HG03469 (cell line): ENCODE results near the gene PRSS35.
"Not testable (repeated sequence)": the region's sequence is repeated elsewhere in the genome, so short reads cannot be mapped to it uniquely, and the experiment has no call there.

ENCODE experiments used
- ATAC-seq: cut with Tn5 transposase; IDR thresholded peaks from one replicate; pipeline ENCODE4 v1.9.1; 2021; ENCODE audit warnings: mild to moderate bottlenecking, moderate library complexity, moderate number of reproducible peaks; ENCODE audit not compliant: unreplicated experiment

PRSS35 gene, protein sequence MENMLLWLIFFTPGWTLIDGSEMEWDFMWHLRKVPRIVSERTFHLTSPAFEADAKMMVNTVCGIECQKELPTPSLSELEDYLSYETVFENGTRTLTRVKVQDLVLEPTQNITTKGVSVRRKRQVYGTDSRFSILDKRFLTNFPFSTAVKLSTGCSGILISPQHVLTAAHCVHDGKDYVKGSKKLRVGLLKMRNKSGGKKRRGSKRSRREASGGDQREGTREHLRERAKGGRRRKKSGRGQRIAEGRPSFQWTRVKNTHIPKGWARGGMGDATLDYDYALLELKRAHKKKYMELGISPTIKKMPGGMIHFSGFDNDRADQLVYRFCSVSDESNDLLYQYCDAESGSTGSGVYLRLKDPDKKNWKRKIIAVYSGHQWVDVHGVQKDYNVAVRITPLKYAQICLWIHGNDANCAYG

DNA sequence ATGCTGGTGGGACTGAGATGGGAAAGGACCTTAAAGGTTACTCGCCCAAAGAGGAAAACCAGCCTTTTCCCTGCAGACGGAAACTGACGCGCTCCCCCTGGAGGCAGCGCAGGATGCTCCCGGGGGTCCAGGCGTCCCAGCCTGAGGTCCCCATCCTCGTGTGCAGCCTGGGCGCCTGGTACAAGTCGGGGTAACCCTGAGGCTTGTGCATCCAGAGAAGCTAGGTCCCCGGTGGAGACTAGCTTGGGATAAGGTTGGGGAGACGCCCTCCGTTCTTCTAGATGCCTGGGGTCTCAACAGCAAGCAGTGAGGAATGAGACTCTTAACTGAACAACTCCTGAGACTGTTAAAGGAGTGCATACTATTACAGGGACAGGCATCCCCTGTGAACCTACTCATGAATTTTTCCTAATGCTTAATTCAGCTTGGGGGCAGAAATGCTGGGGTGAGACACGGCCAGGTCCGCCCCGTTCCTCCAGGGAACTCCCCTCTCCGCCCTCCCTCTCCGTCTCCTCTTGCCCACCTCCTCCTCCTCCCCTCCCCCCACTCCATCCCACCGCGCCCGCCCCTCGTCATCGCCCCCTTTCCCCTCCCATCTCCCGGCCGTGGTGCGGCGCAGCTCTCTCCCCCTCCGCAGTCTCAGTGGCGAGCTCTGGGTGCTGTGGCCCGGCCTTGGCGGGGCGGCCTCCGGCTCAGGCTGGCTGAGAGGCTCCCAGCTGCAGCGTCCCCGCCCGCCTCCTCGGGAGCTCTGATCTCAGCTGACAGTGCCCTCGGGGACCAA, at the start of gene PRSS35:
PRSS35 (plus strand) TSS at position 634 of the 781 bp plus-strand sequence. CDS start 10,908 bp downstream, outside the sequence.
- no peak for ATAC-seq

DNA sequence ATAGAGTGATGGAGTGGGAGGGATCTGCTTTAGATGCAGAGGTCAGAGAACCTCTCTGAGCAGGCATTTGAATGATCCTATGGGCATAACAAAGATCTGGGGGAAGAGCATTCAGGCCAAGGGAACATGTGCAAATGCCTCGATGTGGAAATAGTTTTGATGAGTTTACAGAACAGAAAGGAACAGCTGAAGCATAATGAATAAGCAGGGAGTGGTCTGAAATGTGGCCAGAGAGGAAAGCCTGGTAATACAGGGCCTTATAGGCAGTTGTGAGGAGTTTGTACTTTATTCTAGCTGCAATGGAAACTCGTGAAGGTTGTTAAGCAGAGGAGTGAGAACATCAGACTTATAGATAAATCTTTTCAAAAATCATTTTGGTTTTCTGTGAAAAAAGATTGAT, 48.4 kb upstream of the PRSS35 start:
- ATAC-seq, result no peak

DNA sequence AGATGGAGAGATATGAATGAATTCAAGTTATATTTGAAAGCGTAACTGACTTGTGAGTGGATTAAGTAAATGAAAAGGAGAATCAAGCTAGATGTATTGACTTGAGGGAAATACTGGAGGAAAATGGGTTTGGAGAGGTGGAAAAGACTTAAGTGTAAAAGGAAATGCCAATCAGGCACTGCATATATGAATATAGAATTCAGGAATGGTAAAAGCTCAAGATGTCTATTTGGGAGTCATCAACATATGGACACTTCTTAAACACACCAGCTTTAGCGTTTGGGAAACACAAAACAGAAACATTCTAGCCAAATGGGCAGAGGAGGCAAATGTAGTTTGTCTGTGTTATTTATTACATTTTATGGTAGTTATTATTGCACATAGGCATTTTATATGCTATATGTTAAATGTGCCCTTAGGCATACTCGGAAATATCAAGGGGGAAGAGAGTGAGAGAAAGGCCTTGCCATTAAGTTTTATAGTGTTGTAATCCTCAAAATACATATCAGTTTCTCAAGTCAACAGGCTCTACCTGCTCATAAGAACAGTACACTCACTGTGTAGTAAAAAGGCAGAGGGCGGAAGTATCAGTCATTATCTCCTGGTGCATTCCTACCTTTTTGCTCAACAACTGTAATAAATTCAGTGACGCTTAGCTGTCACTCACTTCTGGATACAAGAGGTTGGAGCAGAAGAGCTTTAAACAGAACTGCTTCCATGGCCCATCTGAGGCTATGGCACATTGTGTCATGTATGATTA, 47.8 kb upstream of the PRSS35 start:
- ATAC-seq, result no peak

DNA sequence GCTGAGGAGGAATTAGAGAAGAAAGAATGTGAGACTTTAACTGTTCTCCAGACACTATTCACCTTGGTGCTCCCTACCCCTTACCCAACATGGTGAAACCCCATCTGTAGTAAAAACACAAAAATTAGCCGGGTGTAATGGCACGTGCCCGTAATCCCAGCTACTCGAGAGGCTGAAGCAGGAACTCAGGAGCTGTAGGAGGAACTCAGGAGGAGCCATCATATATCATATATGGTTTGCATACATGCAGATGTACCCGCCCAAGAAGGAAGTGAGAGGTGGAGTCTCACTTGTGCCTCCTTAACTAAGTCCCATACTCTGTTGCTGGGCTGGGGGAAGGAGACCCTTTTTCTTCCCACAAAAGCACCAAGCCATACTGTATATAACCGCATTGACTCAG, 46.0 kb upstream of the PRSS35 start:
- ATAC-seq, result no peak

DNA sequence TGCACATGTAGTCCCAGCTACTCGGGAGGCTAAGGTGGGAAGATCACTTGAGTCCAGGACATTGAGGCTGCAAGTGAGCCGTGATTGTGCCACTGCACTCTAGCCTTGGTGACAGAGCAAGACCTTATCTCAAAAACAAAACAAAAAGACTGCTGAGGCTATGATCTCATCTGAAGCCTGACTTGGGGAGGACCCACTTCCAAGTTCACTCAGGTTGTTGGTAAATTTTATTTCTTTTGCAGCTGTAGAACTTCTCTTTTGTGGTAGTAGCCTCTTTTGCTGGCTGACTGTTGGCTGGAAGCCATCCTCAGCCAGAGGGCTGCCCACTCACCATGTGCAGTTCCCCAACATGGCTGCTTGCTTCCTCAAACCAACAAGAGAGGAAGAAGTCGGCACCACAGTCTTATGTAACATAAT, 44.7 kb upstream of the PRSS35 start:
- ATAC-seq, result no peak

DNA sequence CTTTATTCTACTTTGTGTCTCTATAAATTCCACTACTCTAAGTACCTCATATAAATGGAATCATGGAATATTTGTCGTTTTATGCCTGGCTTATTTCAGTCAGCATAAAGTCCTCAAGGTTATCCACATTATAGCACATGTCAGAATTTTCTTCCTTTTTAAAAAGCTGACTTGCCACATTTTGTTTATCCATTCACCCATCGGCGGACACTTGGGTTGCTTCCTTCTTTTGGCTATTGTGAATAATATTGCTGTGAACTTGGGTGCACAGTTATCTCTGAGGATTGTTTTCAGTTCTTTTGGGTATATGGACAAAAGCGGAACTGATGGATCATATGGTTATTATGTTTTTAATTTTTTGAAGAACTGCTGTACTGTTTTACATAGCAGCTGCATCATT, 42.3 kb upstream of the PRSS35 start:
- ATAC-seq, result no peak

DNA sequence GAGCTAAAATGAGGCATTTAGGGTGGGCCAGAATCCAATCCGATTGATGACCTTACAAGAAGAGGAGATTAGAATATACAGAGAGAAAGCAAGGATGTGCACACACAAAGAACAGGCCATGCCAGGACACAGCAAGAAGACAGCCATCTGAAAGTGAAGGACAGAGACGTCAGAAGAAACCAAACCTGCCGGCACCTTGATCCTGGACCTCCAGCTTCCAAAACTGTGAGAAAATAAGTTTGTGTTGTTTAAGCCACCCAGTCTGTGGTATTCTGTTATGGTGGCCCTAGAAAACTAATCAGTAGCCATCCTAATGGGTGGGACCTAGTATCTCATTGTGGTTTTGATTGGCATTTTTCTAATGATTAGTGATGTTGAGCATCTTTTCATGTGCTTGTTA, 41.7 kb upstream of the PRSS35 start:
- no peak for ATAC-seq

DNA sequence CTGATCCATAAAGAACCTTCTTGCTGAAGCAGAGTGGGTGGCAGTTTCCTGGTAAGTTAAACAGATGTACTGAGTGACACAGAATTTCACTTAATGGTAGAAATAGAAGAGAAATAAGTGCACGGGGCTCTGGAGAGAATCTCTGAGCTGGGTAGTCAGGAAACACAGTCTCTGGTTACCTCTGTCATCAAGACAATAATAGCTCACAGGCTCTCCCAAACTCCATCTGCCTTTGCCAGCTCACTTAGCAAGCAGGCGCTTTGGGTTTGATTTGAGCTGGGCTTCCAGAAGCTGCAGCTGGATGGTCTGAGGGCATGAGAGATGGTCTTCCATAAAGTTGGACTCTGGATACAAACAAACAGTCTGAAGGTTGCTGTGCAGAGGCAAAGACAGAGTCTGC, 39.6 kb upstream of the PRSS35 start:
- no peak for ATAC-seq

DNA sequence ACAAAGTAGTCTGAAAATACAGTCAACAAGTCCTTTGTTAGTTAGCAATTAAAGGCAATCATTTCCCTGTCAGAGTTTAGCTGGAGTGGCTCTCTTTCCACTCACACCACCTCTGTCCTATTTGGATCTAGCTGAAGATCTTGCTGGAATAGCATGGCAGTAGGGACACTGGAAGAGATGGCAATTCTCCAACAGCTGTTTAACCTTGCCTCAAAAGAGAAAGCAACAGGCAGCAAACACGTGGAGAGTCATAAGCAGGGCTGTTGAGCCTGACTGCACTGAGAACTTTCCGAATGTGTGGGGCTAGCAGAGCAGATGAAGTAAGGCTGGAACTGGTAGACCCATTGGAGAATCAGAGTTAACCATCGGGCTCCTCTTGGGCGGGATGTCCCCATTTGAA, 38.0 kb upstream of the PRSS35 start:
- ATAC-seq, result no peak

DNA sequence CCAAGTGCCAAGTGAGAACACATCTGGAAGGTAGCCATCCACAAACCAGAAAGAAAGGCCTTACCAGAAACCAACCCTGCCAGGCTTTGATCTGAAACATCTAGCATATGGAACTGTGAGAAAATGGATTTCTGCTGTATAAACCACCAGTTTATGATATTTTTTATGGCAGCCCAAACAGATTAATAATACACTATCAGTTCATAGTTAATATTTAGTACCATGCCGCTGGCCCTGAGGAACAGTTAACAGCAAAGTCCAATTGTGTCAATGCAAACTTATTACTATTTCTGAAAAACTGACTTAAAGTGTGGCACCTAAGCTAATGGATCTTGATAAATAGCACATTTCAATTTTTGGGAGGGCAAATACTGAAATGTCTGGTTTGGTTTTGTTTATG, 35.4 kb upstream of the PRSS35 start:
- ATAC-seq, result no peak

DNA sequence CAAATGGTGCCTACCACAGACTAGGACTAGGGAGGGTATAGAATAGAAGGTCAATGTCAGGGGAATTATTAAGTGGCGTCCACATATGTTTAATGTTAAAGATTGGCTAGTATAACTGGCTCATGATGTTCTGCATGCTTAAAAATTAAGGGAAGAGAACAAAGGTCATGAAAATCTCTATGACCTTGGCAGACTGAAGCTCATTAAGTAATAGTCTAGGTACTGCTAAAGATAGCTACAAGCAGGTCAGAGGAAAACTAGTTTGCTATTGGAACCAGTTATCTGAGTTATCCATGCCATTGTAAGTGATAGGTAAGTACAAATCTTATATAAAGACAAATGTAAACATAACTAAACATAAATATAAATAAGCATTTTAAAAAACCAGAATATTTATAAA, 32.9 kb upstream of the PRSS35 start:
- no peak for ATAC-seq

DNA sequence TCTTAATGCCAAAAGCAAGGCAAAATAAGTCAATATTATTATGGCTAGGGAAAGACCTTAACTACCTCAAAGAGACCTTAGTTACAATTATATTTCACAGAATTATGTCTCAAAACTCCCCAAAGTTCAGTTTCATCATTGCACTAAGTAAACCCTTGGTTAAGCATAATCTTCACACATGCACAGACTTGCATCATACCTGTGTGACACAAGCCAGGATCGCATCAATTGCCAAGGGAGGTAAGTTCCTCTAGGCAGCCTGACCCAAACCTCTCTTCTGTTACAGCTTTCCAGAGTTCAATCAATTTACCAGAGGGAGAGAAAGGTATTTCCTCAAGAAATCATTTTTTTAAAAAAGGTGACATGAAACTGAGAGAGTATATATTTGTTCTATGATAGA, 31.9 kb upstream of the PRSS35 start:
- no peak for ATAC-seq

DNA sequence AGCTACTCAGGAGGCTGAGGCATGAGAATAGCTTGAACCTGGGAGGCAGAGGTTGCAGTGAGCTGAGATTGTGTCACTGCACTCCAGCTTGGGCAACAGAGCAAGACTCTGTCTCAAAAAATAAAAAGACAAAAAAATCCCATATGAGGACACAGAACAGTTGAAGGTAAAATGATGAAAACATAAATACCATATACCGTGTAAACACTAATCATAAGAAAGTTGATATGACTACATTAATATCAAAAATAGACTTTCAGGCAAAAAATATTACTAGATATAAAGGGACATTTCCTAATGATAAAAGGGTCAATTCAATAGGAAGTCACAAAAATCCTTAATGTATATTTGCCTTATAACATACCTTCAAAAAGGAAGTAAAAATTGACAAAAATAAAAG, 30.4 kb upstream of the PRSS35 start:
- ATAC-seq, result not testable (repeated sequence)

DNA sequence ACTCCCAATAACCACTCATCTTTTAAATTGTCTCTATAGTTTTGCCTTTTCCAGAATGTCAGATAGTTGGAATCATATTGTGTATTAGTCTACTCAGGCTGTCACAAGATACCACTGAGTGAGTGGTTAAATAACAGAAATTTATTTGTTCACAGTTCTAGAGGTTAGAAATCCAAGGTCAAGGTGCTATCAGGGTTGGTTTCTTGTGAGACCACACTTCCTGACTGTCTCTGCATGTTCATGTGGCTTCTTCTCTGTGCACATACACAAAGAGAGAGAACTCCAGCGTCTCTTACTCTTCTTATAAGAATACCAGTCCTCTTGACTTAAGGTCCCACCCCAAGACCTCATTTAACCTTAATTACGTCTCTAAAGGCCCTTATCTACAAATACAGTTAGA, 23.9 kb upstream of the PRSS35 start:
- no peak for ATAC-seq

DNA sequence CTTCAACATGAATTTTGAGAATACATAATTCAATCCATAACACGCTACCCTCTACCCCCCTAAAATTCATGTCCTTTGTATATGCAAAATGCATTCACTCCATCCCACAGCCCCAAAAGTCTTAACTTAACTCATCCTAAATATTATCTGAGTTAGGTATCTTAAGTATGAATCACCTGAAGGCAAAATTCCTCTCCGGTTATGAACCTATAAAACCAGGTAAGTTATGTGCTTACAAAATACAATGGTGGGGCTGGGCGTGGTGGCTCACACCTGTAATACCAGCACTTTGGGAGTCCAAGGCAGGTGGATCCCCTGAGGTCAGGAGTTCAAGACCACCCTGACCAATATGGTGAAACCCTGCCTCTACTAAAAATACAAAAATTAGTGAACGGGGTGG, 23.5 kb upstream of the PRSS35 start:
- ATAC-seq, result no peak

DNA sequence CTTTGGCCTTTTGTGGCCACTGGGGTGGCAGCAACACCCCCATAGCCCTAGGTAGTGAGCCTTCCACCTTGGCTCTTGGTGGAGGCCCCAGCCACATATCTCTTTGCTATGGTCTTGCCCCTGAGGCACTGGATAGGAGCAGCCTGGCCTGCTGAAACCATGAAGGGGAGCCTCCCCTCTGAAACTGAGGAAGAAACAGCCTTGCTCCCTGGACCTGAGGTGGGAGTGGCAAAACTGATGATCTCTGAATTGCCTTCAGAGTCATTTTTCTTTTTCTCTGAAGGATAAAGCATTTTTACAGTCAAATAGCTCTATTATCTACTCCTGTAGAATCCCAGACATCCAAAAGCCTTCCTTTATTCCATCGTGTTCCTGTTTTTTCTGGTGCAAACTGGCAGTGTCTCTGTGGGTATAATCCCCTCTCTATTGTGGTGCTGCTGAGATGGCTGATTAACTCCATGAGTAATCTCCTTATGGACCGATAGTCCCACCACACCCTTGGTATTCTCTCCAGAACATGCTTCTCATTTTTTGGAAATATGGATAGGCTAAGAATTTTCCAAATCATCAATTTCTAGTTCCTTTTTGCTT, 22.0 kb upstream of the PRSS35 start:
- no peak for ATAC-seq

DNA sequence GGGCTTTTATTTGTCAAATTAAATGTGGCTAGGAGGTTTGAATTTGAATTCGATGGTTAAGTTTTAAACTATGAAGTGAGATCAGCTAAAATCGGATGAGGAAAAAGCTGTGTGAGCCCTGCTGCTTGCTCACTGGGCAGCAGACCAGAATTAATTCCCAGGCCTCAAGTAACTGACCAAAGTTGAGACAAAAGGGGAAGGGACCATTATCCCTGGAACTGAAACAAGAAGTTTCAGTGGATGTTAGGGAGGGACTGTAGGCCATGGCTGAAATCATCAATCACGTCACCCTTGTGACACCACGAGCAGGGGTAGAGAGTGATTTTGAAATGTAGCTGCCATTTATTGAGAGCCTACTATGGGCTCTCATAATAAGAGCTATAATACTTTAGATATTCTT, 7.0 kb upstream of the PRSS35 start:
- ATAC-seq, result no peak

DNA sequence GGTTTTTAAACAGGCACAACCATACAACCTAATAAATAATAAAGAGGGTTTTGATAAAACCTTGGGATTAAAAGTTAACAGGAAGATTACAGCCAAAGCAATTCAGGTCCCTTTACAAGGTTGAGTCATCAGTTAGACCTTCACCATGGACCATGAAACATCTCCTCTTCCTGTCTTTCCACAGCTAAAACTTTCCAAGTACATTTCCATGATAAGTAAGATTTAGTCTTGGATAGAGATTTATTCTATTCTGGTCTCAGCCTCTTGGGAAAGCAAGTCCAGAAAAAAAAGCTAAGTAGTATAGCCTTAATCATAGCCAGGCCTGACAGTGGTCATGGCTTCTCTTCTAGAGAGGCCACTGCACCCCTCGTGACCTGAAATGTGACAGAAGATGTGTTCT, 2.9 kb upstream of the PRSS35 start:
- ATAC-seq, result no peak

DNA sequence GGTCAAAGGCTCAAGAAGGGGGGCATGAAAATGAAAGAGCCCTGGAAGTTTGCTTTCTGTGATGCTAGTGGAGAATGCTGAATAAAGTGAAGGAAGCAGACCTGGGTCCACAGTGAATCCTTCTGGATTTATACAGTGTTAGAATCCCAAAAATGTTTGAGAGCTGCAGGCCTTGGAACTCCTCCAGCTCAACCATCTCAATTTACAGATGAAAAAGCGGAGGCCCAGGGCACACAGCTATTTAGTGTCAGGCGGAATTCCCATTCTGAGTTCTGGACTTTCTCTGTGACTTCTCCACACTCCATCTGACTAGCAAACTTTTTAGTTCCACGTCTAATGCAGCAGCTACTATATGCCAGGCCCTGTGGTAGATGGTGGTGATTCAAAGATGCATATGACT, 1.5 kb upstream of the PRSS35 start:
- no peak for ATAC-seq

DNA sequence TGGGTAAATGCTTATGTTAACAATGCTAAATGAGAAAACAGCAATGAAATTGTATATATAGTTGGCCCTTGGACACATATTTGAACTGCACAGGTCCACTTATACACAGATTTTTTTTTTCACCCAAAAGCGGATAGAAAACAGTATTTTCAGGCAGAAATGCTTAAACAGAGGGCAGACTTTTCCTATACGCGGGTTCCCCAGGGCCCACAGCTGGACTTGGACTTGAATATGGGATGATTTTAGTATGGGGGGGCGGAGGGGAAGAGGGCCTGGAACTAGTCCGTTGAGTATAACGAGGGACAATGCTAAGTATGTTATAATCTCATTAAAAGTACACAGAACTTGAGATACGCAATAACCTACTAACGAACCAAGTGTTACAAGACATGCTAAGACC, 1.1 kb upstream of the PRSS35 start:
- ATAC-seq, result no peak

DNA sequence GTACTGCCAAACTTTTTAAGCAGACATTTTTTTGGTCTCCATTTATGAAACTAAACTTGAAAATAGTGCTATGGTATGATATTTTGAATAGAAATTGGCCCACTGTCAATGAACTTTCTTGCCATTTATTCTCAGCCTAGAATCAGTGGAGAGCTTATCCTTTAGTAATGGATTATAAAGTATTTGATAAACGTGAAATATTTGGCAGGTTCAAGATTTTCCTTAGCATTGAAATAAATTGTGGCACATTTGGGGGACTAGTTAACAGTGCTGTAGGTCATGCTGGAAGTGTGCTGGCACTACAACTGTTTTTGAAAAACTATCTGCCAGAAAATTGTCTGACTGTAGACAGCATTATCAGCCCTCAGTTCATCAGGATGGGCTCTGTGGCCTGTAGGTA, 2.1 kb downstream of the PRSS35 start:
- ATAC-seq, result no peak
